GM21737 (cell line): ENCODE measurements around the gene SHISAL2A.
"Not testable (repeated sequence)": the region's sequence is repeated elsewhere in the genome, so short reads cannot be mapped to it uniquely, and the experiment has no call there.

ENCODE experiments used
- ATAC-seq: cut with Tn5 transposase; IDR thresholded peaks from one replicate; pipeline ENCODE4 v1.9.1; 2021; ENCODE audit warnings: mild to moderate bottlenecking, moderate library complexity; ENCODE audit not compliant: unreplicated experiment

SHISAL2A gene

GRCh38 chr1:52680353-52680752, 47.4 kb downstream of the SHISAL2A start:
- ATAC-seq, result no peak

- ATAC-seq, result no peak
Observed at GRCh38 chr1:52681136-52681535, 48.2 kb downstream of the SHISAL2A start.

GRCh38 chr1:52683367-52683940, 50.5 kb downstream of the SHISAL2A start:
- no peak for ATAC-seq

GRCh38 chr1:52684545-52684944, 51.6 kb downstream of the SHISAL2A start:
- no peak for ATAC-seq

- ATAC-seq, result peak; percentile 85
Observed at GRCh38 chr1:52686261-52686751, 53.3 kb downstream of the SHISAL2A start.

- ATAC-seq, result no peak
Observed at GRCh38 chr1:52686830-52687229, 53.9 kb downstream of the SHISAL2A start.

GRCh38 chr1:52691821-52692220, 58.9 kb downstream of the SHISAL2A start:
- ATAC-seq, result no peak

GRCh38 chr1:52692697-52693096, 59.7 kb downstream of the SHISAL2A start:
- no peak for ATAC-seq

GRCh38 chr1:52693351-52693750, 60.4 kb downstream of the SHISAL2A start:
- ATAC-seq, result not testable (repeated sequence)

GRCh38 chr1:52693843-52694242, 60.9 kb downstream of the SHISAL2A start:
- no peak for ATAC-seq

GRCh38 chr1:52695627-52696026, 62.7 kb downstream of the SHISAL2A start:
- no peak for ATAC-seq

- ATAC-seq, result peak; percentile 43
Observed at GRCh38 chr1:52697795-52698674, 65.1 kb downstream of the SHISAL2A start, which contains the start of gene COA7. Gene COA7 (minus strand): TSS chr1:52698347. CDS start chr1:52698326, 21 bp downstream.

GRCh38 chr1:52702886-52703787, 70.2 kb downstream of the SHISAL2A start:
- peak; percentile 86 for ATAC-seq

GRCh38 chr1:52706136-52706670, 73.2 kb downstream of the SHISAL2A start:
- no peak for ATAC-seq
